T-helper 17 cell (primary cell): ENCODE results near the gene SP140. TPM values are rescaled to one million over a fixed set of nuclear protein-coding genes. Genes with fewer than 3 reads are reported as not detected.
"Not testable (repeated sequence)": the region's sequence is repeated elsewhere in the genome, so short reads cannot be mapped to it uniquely, and the experiment has no call there.

Experiments used
- ATAC-seq: fragments of 150-1000 bp; cut with Tn5 transposase; 2 replicates; pipeline ENCODE4 v1.10.0; 2021; ENCODE audit warnings: mild to moderate bottlenecking, moderate library complexity
- DNase-seq, 3 donors: peaks; one replicate each; pipeline versions ENCODE4 v3.0.0 to v3.0.0-alpha.2; 2020 to 2021
- H3K9me3 ChIP-seq: one replicate; pipeline ENCODE4 v1.7.0; 2013; ENCODE audit warnings: low read length, mild to moderate bottlenecking; ENCODE audit not compliant: control insufficient read depth, poor library complexity, severe bottlenecking
- H3K27ac Mint-ChIP-seq: one replicate; pipeline ENCODE4 v1.8.0; 2022; ENCODE audit warnings: mild to moderate bottlenecking, moderate library complexity, mixed read lengths
- H3K27me3 Mint-ChIP-seq: one replicate; pipeline ENCODE4 v1.8.0; 2022; ENCODE audit warnings: mixed read lengths
- H3K36me3 Mint-ChIP-seq: one replicate; pipeline ENCODE4 v1.8.0; 2022; ENCODE audit warnings: low read depth, mixed read lengths
- H3K4me1 Mint-ChIP-seq: one replicate; pipeline ENCODE4 v1.8.0; 2022; ENCODE audit warnings: mild to moderate bottlenecking, mixed read lengths
- H3K4me3 Mint-ChIP-seq: one replicate; pipeline ENCODE4 v1.8.0; 2022; ENCODE audit warnings: mild to moderate bottlenecking, moderate library complexity, mixed read lengths
- total RNA-seq, 4 donors: library from RNA in 2 of 4; stranded (reverse) in 2 of 4; gene quantifications; one replicate each; pipeline ENCODE4 v1.2.3 and lab custom pipeline; 2022 to 2026

The SP140 gene
- total RNA-seq, 2 donors from 2014 or later: 67.2 to 68.2 TPM

DNA sequence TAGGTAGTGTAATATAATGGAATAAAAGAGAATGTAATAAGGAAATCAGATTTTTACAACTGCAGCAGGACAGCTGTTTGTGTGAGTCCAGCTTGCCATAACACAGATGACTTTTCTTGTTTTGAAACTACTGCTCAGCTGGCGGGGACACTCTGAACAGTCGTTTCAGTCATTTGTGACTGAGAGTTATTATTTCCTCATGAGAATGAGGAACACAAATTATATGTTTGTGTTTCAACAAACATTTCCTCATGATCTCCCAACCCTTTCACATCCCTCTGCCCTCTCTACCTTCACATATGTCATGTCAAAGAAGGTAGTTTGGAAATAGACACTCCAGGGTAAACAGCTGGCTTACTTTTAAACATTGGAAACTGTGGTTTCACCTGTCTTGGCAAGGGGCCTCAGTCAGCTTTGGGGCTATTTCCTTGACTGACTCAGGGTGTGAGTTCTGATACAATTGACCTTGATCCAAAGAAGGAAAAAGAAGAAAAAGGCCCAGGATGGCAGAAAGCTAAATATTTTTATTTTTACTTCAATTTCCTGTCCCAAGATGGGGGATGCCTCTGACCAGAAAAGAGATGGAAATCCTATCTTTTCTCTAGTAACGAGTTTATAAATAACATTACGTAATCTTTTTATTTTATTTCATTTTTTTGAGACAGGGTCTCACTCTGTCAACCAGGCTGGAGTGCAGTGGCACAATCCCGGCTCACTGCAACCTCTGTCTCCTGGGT, 102.0 kb downstream of the SP140 start:
- peak; percentile 37 for ATAC-seq

GRCh38 chr2:230328155-230328458, 102.6 kb downstream of the SP140 start:
- Mint-ChIP-seq H3K36me3 (peaks cover 11% of the 10 kb centered on the region), H3K27ac (peak overlapping the region; percentile 99), H3K27me3 (no peaks in the 10 kb centered on the region), H3K4me3 (peak overlapping the region; percentile 84), H3K4me1 (peaks cover 57% of the 10 kb centered on the region)
- no peaks in the 10 kb centered on the region for H3K9me3 ChIP-seq
- no peak for ATAC-seq
- no peak for DNase-seq

More for the DNA sequence above, 102.0 kb downstream of the SP140 start:
- peaks cover 56% of the 10 kb centered on the region for H3K4me1 Mint-ChIP-seq
- H3K27me3 Mint-ChIP-seq: no peaks in the 10 kb centered on the region
- no peaks in the 10 kb centered on the region for H3K9me3 ChIP-seq
- H3K36me3 Mint-ChIP-seq: peaks cover 11% of the 10 kb centered on the region
- H3K27ac Mint-ChIP-seq: peak overlapping the region; percentile 99
- DNase-seq: no peak
- H3K4me3 Mint-ChIP-seq: peak overlapping the region; percentile 96

DNA sequence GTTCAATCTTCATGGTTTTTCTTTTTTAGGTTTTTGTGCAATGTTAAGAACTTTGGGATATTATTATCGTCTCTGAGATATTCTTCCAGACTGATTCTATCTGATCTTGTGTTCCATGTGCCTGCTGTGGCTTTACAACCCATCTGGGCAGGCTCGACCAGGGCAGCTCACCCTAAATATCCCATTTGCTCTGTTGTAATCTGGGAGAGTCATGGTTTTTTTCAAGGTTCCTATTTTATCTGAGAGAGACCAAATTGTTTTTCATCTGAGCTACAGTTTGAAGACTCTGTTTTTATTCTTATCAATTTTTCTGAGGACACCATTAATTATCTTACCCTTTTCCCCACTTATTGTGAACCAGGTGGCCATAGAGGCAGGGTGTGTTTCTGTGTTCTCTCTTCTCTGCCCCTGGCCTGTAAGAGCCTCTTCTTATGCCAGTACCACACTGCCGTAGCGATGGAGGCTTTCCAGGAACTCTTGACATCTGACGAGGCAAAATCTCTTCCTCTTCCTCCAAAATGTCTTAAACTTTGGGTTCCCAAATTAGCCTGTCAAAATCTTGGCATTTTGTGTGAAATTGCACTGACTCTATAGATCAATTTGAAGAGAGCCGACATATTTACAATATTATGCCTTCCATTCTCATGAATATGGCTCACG, 104.5 kb downstream of the SP140 start:
- Mint-ChIP-seq H3K36me3 (peaks cover 11% of the 10 kb centered on the region), H3K4me1 (peaks cover 63% of the 10 kb centered on the region), H3K4me3 (peak overlapping the region; percentile 84), H3K27ac (peak overlapping the region; percentile 99), H3K27me3 (no peaks in the 10 kb centered on the region)
- no peak for DNase-seq
- ATAC-seq: no peak
- H3K9me3 ChIP-seq: no peaks in the 10 kb centered on the region

DNA sequence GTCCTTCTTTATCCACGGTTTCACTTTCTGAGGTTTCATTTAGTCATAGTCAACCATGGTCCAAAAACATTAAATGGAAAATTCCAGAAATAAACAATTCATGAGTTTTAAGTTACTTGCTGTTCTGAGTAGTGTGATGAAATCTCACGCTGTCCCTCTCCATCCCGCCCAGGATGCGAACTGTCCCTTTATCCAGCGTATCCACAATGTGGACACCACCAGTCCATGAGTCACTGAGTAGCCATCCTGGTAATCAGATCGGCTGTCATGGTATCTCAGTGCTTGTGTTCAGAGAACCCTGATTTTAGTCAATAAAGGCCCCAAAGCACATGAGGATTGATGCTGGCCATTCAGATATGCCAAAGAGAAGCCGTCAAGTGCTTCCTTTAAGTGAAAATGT, 105.2 kb downstream of the SP140 start:
- no peak for ATAC-seq
- no peaks in the 10 kb centered on the region for H3K9me3 ChIP-seq
- peak overlapping the region; percentile 99 for H3K27ac Mint-ChIP-seq
- no peaks in the 10 kb centered on the region for H3K27me3 Mint-ChIP-seq
- no peak for DNase-seq
- peaks cover 15% of the 10 kb centered on the region for H3K36me3 Mint-ChIP-seq
- H3K4me1 Mint-ChIP-seq: peaks cover 66% of the 10 kb centered on the region
- H3K4me3 Mint-ChIP-seq: peak overlapping the region; percentile 73

DNA sequence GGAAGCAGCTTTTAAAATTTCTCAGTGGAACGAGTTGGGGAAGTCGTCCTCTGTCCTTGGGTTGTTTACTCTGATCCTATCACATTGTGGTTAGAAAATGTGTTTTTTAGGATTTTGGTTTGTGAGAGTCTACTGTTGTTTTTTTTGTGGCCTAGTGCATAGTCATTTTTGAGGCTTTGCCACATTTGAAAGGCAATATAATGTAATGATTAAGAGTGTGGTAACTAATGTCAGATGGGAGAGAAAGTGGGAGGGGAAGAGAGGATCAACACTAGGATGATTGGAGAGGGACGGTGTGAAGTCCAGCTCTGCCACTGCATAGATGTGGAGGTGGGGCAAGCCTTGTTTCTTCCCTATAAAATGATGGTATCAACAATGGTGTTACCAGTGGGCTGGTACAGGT, 109.9 kb downstream of the SP140 start:
- H3K27me3 Mint-ChIP-seq: no peaks in the 10 kb centered on the region
- H3K27ac Mint-ChIP-seq: peak overlapping the region; percentile 88
- H3K36me3 Mint-ChIP-seq: peaks cover 5% of the 10 kb centered on the region
- ATAC-seq (no peak), DNase-seq (no peak)
- H3K9me3 ChIP-seq: no peaks in the 10 kb centered on the region
- H3K4me3 Mint-ChIP-seq: peak overlapping the region; percentile 77
- peaks cover 39% of the 10 kb centered on the region for H3K4me1 Mint-ChIP-seq

DNA sequence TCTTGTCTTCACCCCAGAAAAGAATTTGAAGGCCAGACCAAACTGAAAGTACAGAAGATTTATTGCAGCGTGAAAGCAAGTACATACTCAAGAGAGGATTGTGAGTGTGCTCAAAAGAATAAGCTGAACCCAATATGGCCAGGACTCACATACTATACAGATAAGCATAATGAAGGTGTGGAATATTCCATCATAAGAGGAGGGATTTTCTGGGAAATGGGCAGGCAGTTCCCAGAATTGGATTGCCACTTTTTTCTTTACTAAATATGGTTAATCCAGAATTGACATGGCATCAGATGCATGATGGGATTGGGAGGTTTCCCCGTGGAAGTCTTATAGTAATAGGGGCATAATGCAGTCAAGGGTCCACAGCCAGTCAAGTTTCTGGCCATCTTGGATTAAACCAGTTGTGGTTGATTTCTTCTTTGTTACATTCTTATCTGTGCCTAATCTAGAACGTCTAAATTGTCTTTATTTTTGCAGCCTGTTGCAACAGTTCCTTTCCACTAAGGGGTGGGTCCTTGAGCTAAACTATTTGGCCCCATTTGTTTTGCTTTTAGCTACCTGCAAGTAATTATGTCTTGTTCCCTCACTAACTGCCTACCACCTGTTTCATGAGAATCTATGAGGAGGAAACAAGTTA, 110.4 kb downstream of the SP140 start:
- no peaks in the 10 kb centered on the region for H3K9me3 ChIP-seq
- no peak for ATAC-seq
- H3K4me1 Mint-ChIP-seq: peaks cover 36% of the 10 kb centered on the region
- H3K36me3 Mint-ChIP-seq: peaks cover 5% of the 10 kb centered on the region
- no peak for DNase-seq
- H3K27ac Mint-ChIP-seq: peak overlapping the region; percentile 88
- H3K4me3 Mint-ChIP-seq: peak overlapping the region; percentile 77
- no peaks in the 10 kb centered on the region for H3K27me3 Mint-ChIP-seq

DNA sequence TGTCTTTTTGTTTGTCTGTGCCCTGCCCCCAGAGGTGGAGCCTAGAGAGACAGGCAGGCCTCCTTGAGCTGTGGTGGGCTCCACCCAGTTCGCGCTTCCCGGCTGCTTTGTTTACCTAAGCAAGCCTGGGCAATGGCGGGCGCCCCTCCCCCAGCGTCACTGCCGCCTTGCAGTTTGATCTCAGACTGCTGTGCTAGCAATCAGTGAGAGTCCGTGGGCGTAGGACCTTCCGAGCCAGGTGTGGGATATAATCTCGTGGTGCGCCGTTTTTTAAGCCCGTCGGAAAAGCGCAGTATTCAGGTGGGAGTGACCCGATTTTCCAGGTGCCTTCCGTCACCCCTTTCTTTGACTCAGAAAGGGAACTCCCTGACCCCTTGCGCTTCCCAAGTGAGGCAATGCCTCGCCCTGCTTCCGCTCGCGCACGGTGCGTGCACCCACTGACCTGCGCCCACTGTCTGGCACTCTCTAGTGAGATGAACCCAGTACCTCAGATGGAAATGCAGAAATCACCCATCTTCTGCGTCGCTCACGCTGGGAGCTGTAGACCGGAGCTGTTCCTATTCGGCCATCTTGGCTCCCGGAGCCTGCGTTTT, 116.5 kb downstream of the SP140 start:
- not testable (repeated sequence) for H3K4me1 Mint-ChIP-seq, H3K4me3 Mint-ChIP-seq, H3K9me3 ChIP-seq, H3K27ac Mint-ChIP-seq, H3K27me3 Mint-ChIP-seq, ATAC-seq, DNase-seq
- H3K36me3 Mint-ChIP-seq: peaks cover 11% of the 10 kb centered on the region

GRCh38 chr2:230343041-230343624, 117.6 kb downstream of the SP140 start:
- not testable (repeated sequence) for DNase-seq, H3K4me3 Mint-ChIP-seq, H3K27ac Mint-ChIP-seq, H3K27me3 Mint-ChIP-seq, ATAC-seq, H3K9me3 ChIP-seq
- H3K36me3 Mint-ChIP-seq: peaks cover 11% of the 10 kb centered on the region
- H3K4me1 Mint-ChIP-seq: peaks cover 11% of the 10 kb centered on the region

- H3K9me3 ChIP-seq: no peaks in the 10 kb centered on the region
- H3K4me1 Mint-ChIP-seq: peaks cover 13% of the 10 kb centered on the region
- no peak for ATAC-seq
- H3K36me3 Mint-ChIP-seq: peaks cover 11% of the 10 kb centered on the region
- H3K27ac Mint-ChIP-seq: no peak overlapping the region
- DNase-seq: no peak
- peak overlapping the region; percentile 4 for H3K4me3 Mint-ChIP-seq
- no peaks in the 10 kb centered on the region for H3K27me3 Mint-ChIP-seq
Observed at GRCh38 chr2:230343747-230344146, 118.2 kb downstream of the SP140 start.

GRCh38 chr2:230346465-230346864, 120.9 kb downstream of the SP140 start:
- Mint-ChIP-seq H3K27ac (no peak overlapping the region), H3K27me3 (no peaks in the 10 kb centered on the region), H3K4me1 (peaks cover 20% of the 10 kb centered on the region), H3K4me3 (no peak overlapping the region), H3K36me3 (peaks cover 16% of the 10 kb centered on the region)
- H3K9me3 ChIP-seq: no peaks in the 10 kb centered on the region
- no peak for ATAC-seq
- no peak for DNase-seq

- Mint-ChIP-seq H3K36me3 (peaks cover 16% of the 10 kb centered on the region), H3K27ac (peak overlapping the region; percentile 80), H3K27me3 (no peaks in the 10 kb centered on the region), H3K4me3 (no peak overlapping the region), H3K4me1 (peaks cover 20% of the 10 kb centered on the region)
- ATAC-seq (no peak), DNase-seq (no peak)
- H3K9me3 ChIP-seq: no peaks in the 10 kb centered on the region
Observed at GRCh38 chr2:230346921-230347533, 121.5 kb downstream of the SP140 start.

DNA sequence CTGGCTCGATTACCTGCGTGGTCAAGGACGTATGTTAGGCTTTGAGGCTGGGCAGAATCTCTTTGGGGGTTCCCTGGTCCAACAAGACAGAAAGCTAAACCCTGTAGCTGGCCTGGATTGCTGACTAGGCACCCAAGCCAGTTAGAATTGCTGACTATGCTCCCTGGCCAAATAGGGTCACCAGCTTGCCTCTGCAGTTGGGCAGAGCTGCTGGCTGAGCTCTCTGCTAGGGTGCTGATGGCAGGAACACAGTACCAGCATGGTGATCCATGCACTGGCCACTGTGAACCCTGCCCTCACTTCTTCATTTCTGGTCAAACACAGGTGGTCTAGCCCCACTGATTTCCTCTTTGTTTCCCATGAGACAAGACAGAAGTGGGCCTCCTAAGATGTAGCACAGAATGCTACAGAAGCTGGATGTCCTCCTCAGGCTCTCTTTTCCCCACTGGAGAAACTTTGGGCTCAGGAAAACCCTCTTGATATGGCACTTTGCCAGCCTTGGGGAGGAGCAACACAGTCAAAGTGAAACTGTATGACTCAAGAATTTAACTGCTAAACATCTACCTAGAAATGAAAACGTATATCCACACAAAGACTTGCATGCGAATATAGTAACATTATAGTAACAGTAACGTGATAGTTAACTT, 122.2 kb downstream of the SP140 start:
- no peaks in the 10 kb centered on the region for H3K9me3 ChIP-seq
- peak overlapping the region; percentile 80 for H3K27ac Mint-ChIP-seq
- peak; percentile 39 for ATAC-seq
- H3K4me1 Mint-ChIP-seq: peaks cover 19% of the 10 kb centered on the region
- peaks cover 15% of the 10 kb centered on the region for H3K36me3 Mint-ChIP-seq
- no peaks in the 10 kb centered on the region for H3K27me3 Mint-ChIP-seq
- peak overlapping the region; percentile 34 for H3K4me3 Mint-ChIP-seq
- no peak for DNase-seq
